PC-3 (cell line): ENCODE data around the gene VTI1A. TPM values are rescaled to one million over a fixed set of nuclear protein-coding genes. Genes with fewer than 3 reads are reported as not detected.

Source experiments
- ATAC-seq: fragments of 200-7000 bp; cut with Tn5 transposase; 2 replicates; pipeline ENCODE4 v1.9.1; 2020; ENCODE audit warnings: mild to moderate bottlenecking, moderate library complexity
- BruUV-seq: library from RNA; stranded (reverse); fragments of 400-500 nt; replicated peaks from 2 replicates; lab custom pipeline; 2021; lab: Mats Ljungman, UMichigan
- CTCF ChIA-PET: fragments of 300-600 bp; sonication (Branson Sonifier 250); formaldehyde crosslinking; loops from one replicate; lab custom pipeline; 2022; ENCODE audit warnings: antibody characterized with exemption; lab: Charles Lee
- POLR2A ChIA-PET: fragments of 300-600 bp; sonication (Branson Sonifier 250); formaldehyde crosslinking; loops from one replicate; lab custom pipeline; 2022; ENCODE audit warnings: antibody characterized with exemption; ENCODE audit not compliant: unreplicated experiment; lab: Charles Lee
- DNase-seq: peaks from one replicate; pipeline ENCODE4 v3.0.0-alpha.2; 2015
- H2AFZ ChIP-seq: fragments of 300-600 bp; sonication (generic); 2 replicates; pipeline ENCODE4 v1.6.0; 2016; ENCODE audit warnings: antibody characterized with exemption, low read length
- H3F3A ChIP-seq: fragments of 300-600 bp; sonication (generic); one replicate; pipeline ENCODE4 v1.6.0; 2017; ENCODE audit warnings: antibody characterized with exemption, low read length, control low read depth, mild to moderate bottlenecking; ENCODE audit not compliant: unreplicated experiment
- H3K27ac ChIP-seq: fragments of 300-600 bp; sonication (generic); 2 replicates; pipeline ENCODE4 v1.5.1; 2016; ENCODE audit warnings: mild to moderate bottlenecking, low read length
- H3K27me3 ChIP-seq: fragments of 300-600 bp; sonication (generic); 2 replicates; pipeline ENCODE4 v1.6.1; 2016; ENCODE audit warnings: low read length, mixed read lengths
- H3K36me3 ChIP-seq: fragments of 300-600 bp; sonication (generic); 2 replicates; pipeline ENCODE4 v1.6.1; 2016; ENCODE audit warnings: low read depth, mixed run types, low read length, mixed read lengths
- H3K4me1 ChIP-seq: fragments of 300-600 bp; sonication (generic); 2 replicates; pipeline ENCODE4 v1.5.1; 2016; ENCODE audit warnings: low read length; ENCODE audit not compliant: insufficient read depth
- H3K4me2 ChIP-seq: fragments of 300-600 bp; sonication (generic); 2 replicates; pipeline ENCODE4 v1.6.0; 2016; ENCODE audit warnings: low read length
- H3K4me3 ChIP-seq: fragments of 300-600 bp; sonication (generic); 2 replicates; pipeline ENCODE4 v1.5.1; 2016; ENCODE audit warnings: mild to moderate bottlenecking, low read length, mixed read lengths
- H3K79me2 ChIP-seq: fragments of 300-600 bp; sonication (generic); 2 replicates; pipeline ENCODE4 v1.6.1; 2017; ENCODE audit warnings: low read length, mixed read lengths
- H3K9ac ChIP-seq: fragments of 300-600 bp; sonication (generic); 2 replicates; pipeline ENCODE4 v1.6.0; 2016; ENCODE audit warnings: mild to moderate bottlenecking, low read length
- H3K9me2 ChIP-seq: fragments of 300-600 bp; sonication (generic); replicated peaks from 2 replicates; pipeline ENCODE4 v1.6.1; 2016; ENCODE audit warnings: mixed run types, low read length, mixed read lengths
- H3K9me3 ChIP-seq: fragments of 300-600 bp; sonication (generic); 2 replicates; pipeline ENCODE4 v1.6.1; 2016; ENCODE audit warnings: low read length, mixed read lengths
- H4K20me1 ChIP-seq: fragments of 300-600 bp; sonication (generic); 2 replicates; pipeline ENCODE4 v1.6.1; 2016; ENCODE audit warnings: low read length, mixed read lengths
- EZH2 ChIP-seq: fragments of 300-600 bp; sonication (generic); IDR thresholded peaks from one replicate; pipeline ENCODE4 v1.6.1; 2017; ENCODE audit warnings: antibody characterized with exemption, mild to moderate bottlenecking, low read length; ENCODE audit not compliant: unreplicated experiment
- EZH2phosphoT487 ChIP-seq: fragments of 300-600 bp; sonication (generic); IDR thresholded peaks from 2 replicates; pipeline ENCODE4 v1.6.1; 2018; ENCODE audit warnings: mild to moderate bottlenecking, antibody characterized with exemption, low read length, borderline replicate concordance
- intact Hi-C: fragments of 100-400 bp; cut with micrococcal nuclease; formaldehyde crosslinking; loops from 2 replicates; pipeline ENCODE4 v1.9.0; 2023
- total RNA-seq: library from RNA; depleted of rRNA; stranded (reverse); fragments of >200 nt; gene quantifications from 2 replicates; pipeline ENCODE4 v1.2.3, GENCODE V29; 2014
- TF ChIP-seq, protein P1 (sequence below): fragments of 300-600 bp; sonication (generic); conservative IDR thresholded peaks from 2 replicates; pipeline ENCODE4 v1.5.1; 2017; ENCODE audit warnings: antibody characterized with exemption, low read depth, mild to moderate bottlenecking, low read length

VTI1A gene
- total RNA-seq, 1 experiment from 2014 or later = 18.1 TPM

DNA sequence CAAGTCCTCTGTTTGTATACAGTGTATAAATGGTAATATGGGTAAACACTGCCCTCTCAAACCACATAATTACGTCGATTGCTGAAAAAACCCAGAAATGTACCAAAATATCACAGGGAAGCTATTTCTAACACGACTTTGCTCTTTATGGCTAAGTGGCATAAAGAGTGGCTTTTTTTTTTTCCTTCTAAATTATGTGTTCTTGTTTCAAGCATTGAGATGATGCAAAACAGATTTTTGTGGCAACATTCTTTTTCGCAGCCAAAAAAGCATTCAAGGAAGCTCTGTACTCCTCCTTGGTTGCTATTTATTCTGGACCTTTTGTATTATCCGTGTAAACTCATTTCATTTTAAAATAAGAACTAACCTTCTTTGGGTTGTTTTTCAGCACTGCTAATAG lies 138.9 kb downstream of the VTI1A start:
- intact Hi-C loops = loop anchor here (5.0 kb wide), 1 partner anchor 71 kb away; no protein-coding TSS in a partner anchor
- no peak overlapping the region for H3K27ac ChIP-seq
- TF ChIP-seq EZH2phosphoT487 = no peak
- TF ChIP-seq, protein P1, sequence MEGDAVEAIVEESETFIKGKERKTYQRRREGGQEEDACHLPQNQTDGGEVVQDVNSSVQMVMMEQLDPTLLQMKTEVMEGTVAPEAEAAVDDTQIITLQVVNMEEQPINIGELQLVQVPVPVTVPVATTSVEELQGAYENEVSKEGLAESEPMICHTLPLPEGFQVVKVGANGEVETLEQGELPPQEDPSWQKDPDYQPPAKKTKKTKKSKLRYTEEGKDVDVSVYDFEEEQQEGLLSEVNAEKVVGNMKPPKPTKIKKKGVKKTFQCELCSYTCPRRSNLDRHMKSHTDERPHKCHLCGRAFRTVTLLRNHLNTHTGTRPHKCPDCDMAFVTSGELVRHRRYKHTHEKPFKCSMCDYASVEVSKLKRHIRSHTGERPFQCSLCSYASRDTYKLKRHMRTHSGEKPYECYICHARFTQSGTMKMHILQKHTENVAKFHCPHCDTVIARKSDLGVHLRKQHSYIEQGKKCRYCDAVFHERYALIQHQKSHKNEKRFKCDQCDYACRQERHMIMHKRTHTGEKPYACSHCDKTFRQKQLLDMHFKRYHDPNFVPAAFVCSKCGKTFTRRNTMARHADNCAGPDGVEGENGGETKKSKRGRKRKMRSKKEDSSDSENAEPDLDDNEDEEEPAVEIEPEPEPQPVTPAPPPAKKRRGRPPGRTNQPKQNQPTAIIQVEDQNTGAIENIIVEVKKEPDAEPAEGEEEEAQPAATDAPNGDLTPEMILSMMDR = no peak
- TF ChIP-seq EZH2 = no peak
- no peaks in the 10 kb centered on the region for H3K36me3 ChIP-seq
- H3K4me1 ChIP-seq = peaks cover 34% of the 10 kb centered on the region
- ATAC-seq (no peak), DNase-seq (no peak)
- no peaks in the 10 kb centered on the region for H3K27me3 ChIP-seq
- ChIA-PET CTCF (no interaction called here), POLR2A (interaction anchor here (0.5 kb wide), 1 partner anchor 95 kb away, joined by 4 read pairs; no protein-coding TSS in a partner anchor)
- no peaks in the 10 kb centered on the region for H3K79me2 ChIP-seq
- BruUV-seq = no TSS peak
- no peaks in the 10 kb centered on the region for H3F3A ChIP-seq
- no peaks in the 10 kb centered on the region for H3K9me2 ChIP-seq
- H2AFZ ChIP-seq = no peak overlapping the region
- no peaks in the 10 kb centered on the region for H3K9me3 ChIP-seq
- H3K4me3 ChIP-seq = no peak overlapping the region
- H3K9ac ChIP-seq = no peak overlapping the region
- H4K20me1 ChIP-seq = no peaks in the 10 kb centered on the region
- H3K4me2 ChIP-seq = no peak overlapping the region

DNA sequence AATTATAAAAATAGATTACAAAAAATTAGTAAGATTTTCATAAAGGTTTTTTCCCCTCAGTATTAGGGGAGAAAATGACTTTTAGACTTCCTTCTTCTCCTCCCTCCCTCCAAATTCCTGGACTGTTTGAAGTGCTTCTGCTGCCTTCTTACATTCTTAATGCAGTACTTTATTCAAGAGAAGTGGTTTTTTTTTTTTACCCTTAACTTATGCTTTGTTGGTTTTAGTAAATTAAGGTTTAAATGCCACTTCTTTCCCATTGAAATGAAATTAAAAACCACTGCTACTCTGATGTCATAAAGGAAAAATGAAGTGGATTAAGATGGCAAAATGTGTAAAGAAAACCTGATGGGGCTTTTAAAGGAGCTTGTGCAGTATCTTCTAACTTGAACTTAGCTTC lies 140.7 kb downstream of the VTI1A start:
- H3K9me3 ChIP-seq = no peaks in the 10 kb centered on the region
- intact Hi-C loops = loop anchor here (5.0 kb wide), 1 partner anchor 70 kb away; no protein-coding TSS in a partner anchor
- H3K36me3 ChIP-seq = no peaks in the 10 kb centered on the region
- no peaks in the 10 kb centered on the region for H3K27me3 ChIP-seq
- no peak overlapping the region for H2AFZ ChIP-seq
- no peaks in the 10 kb centered on the region for H3K79me2 ChIP-seq
- POLR2A ChIA-PET = no interaction called here
- no peak overlapping the region for H3K9ac ChIP-seq
- H3F3A ChIP-seq = no peaks in the 10 kb centered on the region
- BruUV-seq = no TSS peak
- ATAC-seq (no peak), DNase-seq (no peak)
- TF ChIP-seq, protein P1 = no peak
- TF ChIP-seq EZH2 (no peak), EZH2phosphoT487 (no peak)
- H3K4me3 ChIP-seq = no peak overlapping the region
- no peak overlapping the region for H3K4me2 ChIP-seq
- H3K9me2 ChIP-seq = no peaks in the 10 kb centered on the region
- peaks cover 34% of the 10 kb centered on the region for H3K4me1 ChIP-seq
- no peak overlapping the region for H3K27ac ChIP-seq
- H4K20me1 ChIP-seq = no peaks in the 10 kb centered on the region
- CTCF ChIA-PET = no interaction called here

DNA sequence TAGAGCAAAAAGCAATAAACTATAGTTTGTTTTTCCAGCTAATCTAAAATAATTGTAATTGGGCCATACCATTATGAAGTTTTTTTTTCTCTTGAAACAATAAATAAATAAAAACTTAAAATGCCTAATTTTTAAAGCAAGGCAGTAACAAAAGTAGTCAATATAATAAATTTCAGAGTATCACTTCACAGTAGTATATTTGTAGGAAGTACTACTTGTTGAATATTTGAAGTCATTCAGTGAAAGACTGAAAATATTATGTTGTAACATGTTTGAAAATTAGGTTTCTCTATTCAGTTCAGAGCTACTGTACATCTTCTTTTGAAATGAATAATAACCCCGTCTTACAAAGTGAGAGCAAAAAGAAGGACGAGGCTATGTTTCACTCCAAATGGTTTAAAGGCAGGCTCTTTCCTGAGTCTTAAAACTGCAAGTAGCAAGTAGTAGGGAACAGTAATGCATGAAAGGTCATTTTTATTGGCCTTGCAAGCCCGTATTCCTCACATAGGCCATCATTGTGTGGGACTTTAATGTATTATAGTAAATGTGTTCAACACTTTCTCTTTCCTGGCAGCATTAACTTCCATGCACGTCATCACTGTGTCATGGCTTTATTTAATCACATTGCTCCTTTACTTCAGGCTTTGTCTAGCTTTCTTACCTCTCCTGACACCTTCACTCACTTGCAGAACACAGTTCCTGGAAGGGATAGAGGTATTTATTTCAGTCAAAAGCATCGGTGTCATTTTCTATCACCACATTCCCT lies 141.4 kb downstream of the VTI1A start:
- Histone ChIP-seq H3K36me3 (no peaks in the 10 kb centered on the region), H3K9me2 (no peaks in the 10 kb centered on the region), H3K27ac (no peak overlapping the region), H3K79me2 (no peaks in the 10 kb centered on the region), H4K20me1 (no peaks in the 10 kb centered on the region), H3F3A (no peaks in the 10 kb centered on the region), H3K27me3 (no peaks in the 10 kb centered on the region), H3K4me2 (no peak overlapping the region), H3K4me3 (no peak overlapping the region), H3K9me3 (no peaks in the 10 kb centered on the region), H2AFZ (no peak overlapping the region), H3K4me1 (peaks cover 34% of the 10 kb centered on the region), H3K9ac (no peak overlapping the region)
- ATAC-seq (no peak), DNase-seq (no peak)
- POLR2A ChIA-PET = no interaction called here
- TF ChIP-seq EZH2 (no peak), EZH2phosphoT487 (no peak)
- TF ChIP-seq, protein P1 = no peak
- no TSS peak for BruUV-seq
- CTCF ChIA-PET = no interaction called here
- intact Hi-C loops = loop anchor here (5.0 kb wide), 1 partner anchor 69 kb away; no protein-coding TSS in a partner anchor
